ENCODE results near the gene OSMR. TPM values are rescaled to one million over a fixed set of nuclear protein-coding genes. Genes with fewer than 3 reads are reported as not detected.

OSMR gene
- total and polyA plus RNA-seq, 2 of the 13 experiments (the other 11 are each of a cell fraction or from before 2014, with no cell fraction given), result 21.3 to 86.5 TPM

DNA sequence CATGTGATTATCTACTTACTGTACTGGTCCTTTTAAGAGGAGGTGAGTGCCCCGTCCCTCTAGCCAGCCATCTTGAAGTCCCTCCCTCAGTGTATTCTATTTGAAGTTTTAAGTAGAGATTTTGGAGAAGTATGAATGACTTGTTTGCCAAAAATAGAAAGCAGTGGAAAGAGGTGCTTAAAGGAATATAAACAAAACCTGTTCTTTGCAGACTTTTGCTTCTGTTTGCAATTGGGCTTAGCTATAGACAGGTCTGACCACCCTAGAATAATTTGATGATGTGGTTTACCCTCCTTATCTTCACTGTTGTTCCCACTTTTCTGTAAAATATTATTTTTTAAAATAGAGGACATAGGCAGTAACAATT lies 21.2 kb downstream of the OSMR start:
- DNase-seq (ENCODE audit: low spot score), result no peak
- POLR2A ChIA-PET, result no interaction called here
- in situ Hi-C loops (cut with HindIII; ENCODE audit: extremely low pct_ligation_motif_present, low pct_unique_long_range_greater_than_20kb) (no loop called here), intact Hi-C loops (cut with micrococcal nuclease; ENCODE audit: unreplicated experiment) (no loop called here)
- Histone ChIP-seq H3K4me2 (ENCODE audit: low read depth, low read length) (no peak overlapping the region), H3K36me3 (replicated peaks in 1 of 2; ENCODE audit: control insufficient read depth in 1 of 2, insufficient read depth in 2 of 2, low read length in 2 of 2) (peaks cover 3 to 32% of the 10 kb centered on the region in 2 experiments), H2AFZ (ENCODE audit: low read length) (no peak overlapping the region), H4K20me1 (ENCODE audit: insufficient read depth, low read length) (peaks cover 30% of the 10 kb centered on the region; the same call in 1 of the 2 replicates), H3K9me3 (ENCODE audit: low read length) (peaks cover 9% of the 10 kb centered on the region; the same call in 1 of the 2 replicates), H3K9ac (ENCODE audit: insufficient read depth, low read depth, low read length) (no peak overlapping the region), H3K79me2 (ENCODE audit: insufficient read depth, low read length) (peaks cover 47% of the 10 kb centered on the region), H3K27me3 (ENCODE audit: control insufficient read depth in 1 of 2, insufficient read depth in 2 of 2, low read length in 2 of 2) (no peaks in the 10 kb centered on the region), H3K4me3 (replicated peaks in 1 of 3; ENCODE audit: insufficient read depth in 1 of 3, low read depth in 2 of 3, low read length in 3 of 3) (no peak overlapping the region), H3K27ac (ENCODE audit: extremely low read length, insufficient read depth, low read length) (no peak overlapping the region), H3K4me1 (ENCODE audit: insufficient read depth, low read length) (no peaks in the 10 kb centered on the region)
- no peak for ATAC-seq
- 100% methylated on average over 1 of the region's 1 CpG for WGBS (ENCODE audit: low lambda C conversion rate)
- no peak for FAIRE-seq
- CTCF ChIA-PET (ENCODE audit: low intra/inter-chr PET ratio, low total read pairs), result no interaction called here
- no TSS peak for BruUV-seq (replicated peaks)
- no peak for TF ChIP-seq ZNF3 (CRISPR knock-in tag; IDR thresholded peaks at IDR 0.05)
- no peak for TF ChIP-seq ATRX (CRISPR knock-in tag; IDR thresholded peaks at IDR 0.05; ENCODE audit: borderline replicate concordance)
- TF ChIP-seq ZNF563 (CRISPR knock-in tag; IDR thresholded peaks at IDR 0.05), result no peak
- peak; percentile 73 for TF ChIP-seq ZNF7 (CRISPR knock-in tag; IDR thresholded peaks at IDR 0.05)

DNA sequence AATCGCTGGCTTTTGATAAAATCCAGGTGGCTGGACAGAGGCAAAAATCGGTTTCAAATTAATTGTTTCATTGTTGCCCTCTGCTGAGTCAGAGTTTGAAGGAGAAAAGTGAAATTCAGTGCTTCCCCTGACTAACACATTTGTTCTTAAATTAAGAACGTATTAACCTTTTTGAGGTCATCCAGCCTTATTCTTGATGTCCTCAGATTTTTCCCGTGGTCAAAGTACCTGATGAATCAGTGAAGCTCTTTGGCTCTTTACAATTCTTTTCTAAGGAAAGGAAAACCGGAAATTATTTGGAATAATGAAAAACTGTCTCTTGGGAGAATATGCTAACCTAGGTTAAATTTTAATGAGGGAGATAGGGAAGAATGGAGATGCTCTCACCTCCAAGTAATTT lies 21.6 kb downstream of the OSMR start:
- 86% methylated on average over 5 of the region's 5 CpGs for WGBS (ENCODE audit: low lambda C conversion rate)
- TF ChIP-seq ZC3H13 (CRISPR knock-in tag; IDR thresholded peaks at IDR 0.05) (no peak), HNRNPLL (IDR thresholded peaks at IDR 0.05; ENCODE audit: low read depth, low read length, poor library complexity, severe bottlenecking) (no peak), ZSCAN22 (CRISPR knock-in tag; IDR thresholded peaks at IDR 0.05) (no peak), TBL1XR1 (IDR thresholded peaks at IDR 0.05; ENCODE audit: borderline replicate concordance, low read length, partially characterized antibody) (no peak), PHF5A (CRISPR knock-in tag; IDR thresholded peaks at IDR 0.05; ENCODE audit: low read depth, unreplicated experiment) (no peak), ZNF563 (CRISPR knock-in tag; IDR thresholded peaks at IDR 0.05) (no peak), ZNF44 (CRISPR knock-in tag; IDR thresholded peaks at IDR 0.05) (no peak), ZNF644 (CRISPR knock-in tag; IDR thresholded peaks at IDR 0.05; ENCODE audit: low read depth) (no peak), JDP2 (CRISPR knock-in tag; IDR thresholded peaks at IDR 0.05; ENCODE audit: borderline replicate concordance) (no peak), TAF1 (CRISPR knock-in tag; IDR thresholded peaks at IDR 0.05) (no peak), SP140L (CRISPR knock-in tag; IDR thresholded peaks at IDR 0.05; ENCODE audit: borderline replicate concordance) (no peak), ZNF282 (IDR thresholded peaks at IDR 0.05; ENCODE audit: partially characterized antibody) (no peak), POLR2AphosphoS2 (IDR thresholded peaks at IDR 0.05; ENCODE audit: low read depth, low read length) (no peak), SOX5 (CRISPR knock-in tag; IDR thresholded peaks at IDR 0.05; ENCODE audit: borderline replicate concordance) (no peak)
- TF ChIP-seq, protein P1, sequence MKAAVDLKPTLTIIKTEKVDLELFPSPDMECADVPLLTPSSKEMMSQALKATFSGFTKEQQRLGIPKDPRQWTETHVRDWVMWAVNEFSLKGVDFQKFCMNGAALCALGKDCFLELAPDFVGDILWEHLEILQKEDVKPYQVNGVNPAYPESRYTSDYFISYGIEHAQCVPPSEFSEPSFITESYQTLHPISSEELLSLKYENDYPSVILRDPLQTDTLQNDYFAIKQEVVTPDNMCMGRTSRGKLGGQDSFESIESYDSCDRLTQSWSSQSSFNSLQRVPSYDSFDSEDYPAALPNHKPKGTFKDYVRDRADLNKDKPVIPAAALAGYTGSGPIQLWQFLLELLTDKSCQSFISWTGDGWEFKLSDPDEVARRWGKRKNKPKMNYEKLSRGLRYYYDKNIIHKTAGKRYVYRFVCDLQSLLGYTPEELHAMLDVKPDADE (CRISPR knock-in tag; IDR thresholded peaks at IDR 0.05), result no peak
- TF ChIP-seq, protein P2, sequence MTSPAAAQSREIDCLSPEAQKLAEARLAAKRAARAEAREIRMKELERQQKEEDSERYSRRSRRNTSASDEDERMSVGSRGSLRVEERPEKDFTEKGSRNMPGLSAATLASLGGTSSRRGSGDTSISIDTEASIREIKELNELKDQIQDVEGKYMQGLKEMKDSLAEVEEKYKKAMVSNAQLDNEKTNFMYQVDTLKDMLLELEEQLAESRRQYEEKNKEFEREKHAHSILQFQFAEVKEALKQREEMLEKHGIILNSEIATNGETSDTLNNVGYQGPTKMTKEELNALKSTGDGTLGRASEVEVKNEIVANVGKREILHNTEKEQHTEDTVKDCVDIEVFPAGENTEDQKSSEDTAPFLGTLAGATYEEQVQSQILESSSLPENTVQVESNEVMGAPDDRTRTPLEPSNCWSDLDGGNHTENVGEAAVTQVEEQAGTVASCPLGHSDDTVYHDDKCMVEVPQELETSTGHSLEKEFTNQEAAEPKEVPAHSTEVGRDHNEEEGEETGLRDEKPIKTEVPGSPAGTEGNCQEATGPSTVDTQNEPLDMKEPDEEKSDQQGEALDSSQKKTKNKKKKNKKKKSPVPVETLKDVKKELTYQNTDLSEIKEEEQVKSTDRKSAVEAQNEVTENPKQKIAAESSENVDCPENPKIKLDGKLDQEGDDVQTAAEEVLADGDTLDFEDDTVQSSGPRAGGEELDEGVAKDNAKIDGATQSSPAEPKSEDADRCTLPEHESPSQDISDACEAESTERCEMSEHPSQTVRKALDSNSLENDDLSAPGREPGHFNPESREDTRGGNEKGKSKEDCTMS (CRISPR knock-in tag; conservative IDR thresholded peaks at IDR 0.05), result no peak

More for the DNA sequence above, 21.6 kb downstream of the OSMR start:
- H3K27ac ChIP-seq (ENCODE audit: extremely low read length, insufficient read depth, low read length), result no peak overlapping the region
- no TSS peak for BruUV-seq (replicated peaks)
- no peaks in the 10 kb centered on the region for H3K4me1 ChIP-seq (ENCODE audit: insufficient read depth, low read length)
- ChIA-PET CTCF (ENCODE audit: low intra/inter-chr PET ratio, low total read pairs) (no interaction called here), POLR2A (no interaction called here)
- in situ Hi-C loops (cut with HindIII; ENCODE audit: extremely low pct_ligation_motif_present, low pct_unique_long_range_greater_than_20kb), result no loop called here
- H3K27me3 ChIP-seq (ENCODE audit: control insufficient read depth in 1 of 2, insufficient read depth in 2 of 2, low read length in 2 of 2), result no peaks in the 10 kb centered on the region
- H3K79me2 ChIP-seq (ENCODE audit: insufficient read depth, low read length), result peaks cover 47% of the 10 kb centered on the region
- intact Hi-C loops (cut with micrococcal nuclease; ENCODE audit: unreplicated experiment), result no loop called here
- ATAC-seq (no peak), DNase-seq (ENCODE audit: low spot score) (no peak), FAIRE-seq (no peak)
- no peak overlapping the region for H3K4me2 ChIP-seq (ENCODE audit: low read depth, low read length)
- H3K9me3 ChIP-seq (ENCODE audit: low read length), result peaks cover 9% of the 10 kb centered on the region; the same call in 1 of the 2 replicates
- H3K36me3 ChIP-seq (replicated peaks in 1 of 2; ENCODE audit: control insufficient read depth in 1 of 2, insufficient read depth in 2 of 2, low read length in 2 of 2), result peaks cover 3 to 35% of the 10 kb centered on the region in 2 experiments
- H4K20me1 ChIP-seq (ENCODE audit: insufficient read depth, low read length), result peaks cover 30% of the 10 kb centered on the region
- H2AFZ ChIP-seq (ENCODE audit: low read length), result no peak overlapping the region
- H3K4me3 ChIP-seq (replicated peaks in 1 of 3; ENCODE audit: insufficient read depth in 1 of 3, low read depth in 2 of 3, low read length in 3 of 3), result no peak overlapping the region
- H3K9ac ChIP-seq (ENCODE audit: insufficient read depth, low read depth, low read length), result no peak overlapping the region
